Activated naive CD8-positive, alpha-beta T cell treated with anti-CD3 and anti-CD28 coated beads, Interleukin-2, amount 10 ng/mL, durations not matched to agents 7 days and 5 days (primary cell): ENCODE results near the gene RALGAPA1. TPM values are rescaled to one million over a fixed set of nuclear protein-coding genes. Genes with fewer than 3 reads are reported as not detected.
"Not testable (repeated sequence)": the region's sequence is repeated elsewhere in the genome, so short reads cannot be mapped to it uniquely, and the experiment has no call there.

Experiments
- ATAC-seq: fragments of 150-1000 bp; cut with Tn5 transposase; one replicate; pipeline ENCODE4 v1.10.0; 2021; ENCODE audit warnings: low read depth, moderate library complexity
- POLR2A ChIA-PET: fragments of 350-600 bp; sonication (Branson Sonifier 250); formaldehyde crosslinking; loops from one replicate; lab custom pipeline; 2021; ENCODE audit warnings: antibody characterized with exemption; lab: Charles Lee
- DNase-seq: peaks from one replicate; pipeline ENCODE4 v3.0.0; 2021
- H3K27ac Mint-ChIP-seq: one replicate; pipeline ENCODE4 v1.8.0; 2022; ENCODE audit warnings: mild to moderate bottlenecking, mixed read lengths
- H3K27me3 Mint-ChIP-seq: one replicate; pipeline ENCODE4 v1.8.0; 2022; ENCODE audit warnings: mild to moderate bottlenecking, moderate library complexity, mixed read lengths
- H3K36me3 Mint-ChIP-seq: one replicate; pipeline ENCODE4 v1.8.0; 2021; ENCODE audit warnings: mild to moderate bottlenecking, mixed read lengths
- H3K4me1 Mint-ChIP-seq: one replicate; pipeline ENCODE4 v1.8.0; 2021; ENCODE audit warnings: mixed read lengths
- H3K4me3 Mint-ChIP-seq: one replicate; pipeline ENCODE4 v1.8.0; 2022; ENCODE audit warnings: mild to moderate bottlenecking, moderate library complexity, mixed read lengths
- H3K9me3 Mint-ChIP-seq: one replicate; pipeline ENCODE4 v1.8.0; 2021; ENCODE audit warnings: mixed read lengths
- total RNA-seq, 2 experiments: library from RNA; stranded (reverse); gene quantifications; one replicate each; pipeline ENCODE4 v1.2.3, GENCODE V29; 2021

Gene RALGAPA1
- total RNA-seq, 2 experiments from 2014 or later = 49.7 to 50.1 TPM

GRCh38 chr14:35587373-35587772, 221.7 kb downstream of the RALGAPA1 start:
- ATAC-seq, H3K4me3 Mint-ChIP-seq, POLR2A ChIA-PET, H3K27ac Mint-ChIP-seq, H3K27me3 Mint-ChIP-seq, DNase-seq, H3K4me1 Mint-ChIP-seq, H3K9me3 Mint-ChIP-seq: not testable (repeated sequence)
- peaks cover 36% of the 10 kb centered on the region for H3K36me3 Mint-ChIP-seq

- H3K4me3 Mint-ChIP-seq = no peak overlapping the region
- H3K4me1 Mint-ChIP-seq = peaks cover 6% of the 10 kb centered on the region
- DNase-seq = no peak
- peaks cover 10% of the 10 kb centered on the region for H3K36me3 Mint-ChIP-seq
- no peak overlapping the region for H3K27ac Mint-ChIP-seq
- no peaks in the 10 kb centered on the region for H3K9me3 Mint-ChIP-seq
- ATAC-seq = no peak
- POLR2A ChIA-PET = no interaction called here
- H3K27me3 Mint-ChIP-seq = no peaks in the 10 kb centered on the region
Measured at GRCh38 chr14:35578639-35579038, 230.5 kb downstream of the RALGAPA1 start.

GRCh38 chr14:35578135-35578534, 231.0 kb downstream of the RALGAPA1 start:
- POLR2A ChIA-PET = interaction anchor here (0.6 kb wide), 1 partner anchor 37 kb away, joined by 3 read pairs; no protein-coding TSS in a partner anchor
- Mint-ChIP-seq H3K9me3 (no peaks in the 10 kb centered on the region), H3K4me1 (peaks cover 6% of the 10 kb centered on the region), H3K36me3 (peaks cover 6% of the 10 kb centered on the region), H3K27me3 (no peaks in the 10 kb centered on the region), H3K27ac (no peak overlapping the region), H3K4me3 (no peak overlapping the region)
- no peak for DNase-seq
- no peak for ATAC-seq

- H3K4me3 Mint-ChIP-seq = no peak overlapping the region
- no peaks in the 10 kb centered on the region for H3K27me3 Mint-ChIP-seq
Measured at GRCh38 chr14:35576856-35577255, 232.2 kb downstream of the RALGAPA1 start.

GRCh38 chr14:35576260-35576659, 232.8 kb downstream of the RALGAPA1 start:
- no peak overlapping the region for H3K4me3 Mint-ChIP-seq
- H3K27ac Mint-ChIP-seq = no peak overlapping the region
- H3K27me3 Mint-ChIP-seq = no peaks in the 10 kb centered on the region
- H3K36me3 Mint-ChIP-seq = peaks cover 2% of the 10 kb centered on the region
- POLR2A ChIA-PET = no interaction called here
- ATAC-seq = no peak
- no peak for DNase-seq
- H3K9me3 Mint-ChIP-seq = no peaks in the 10 kb centered on the region
- H3K4me1 Mint-ChIP-seq = peaks cover 4% of the 10 kb centered on the region

More at GRCh38 chr14:35576856-35577255, 232.2 kb downstream of the RALGAPA1 start:
- POLR2A ChIA-PET = no interaction called here
- no peaks in the 10 kb centered on the region for H3K9me3 Mint-ChIP-seq
- peaks cover 4% of the 10 kb centered on the region for H3K4me1 Mint-ChIP-seq
- ATAC-seq (no peak), DNase-seq (no peak)
- no peak overlapping the region for H3K27ac Mint-ChIP-seq
- peaks cover 2% of the 10 kb centered on the region for H3K36me3 Mint-ChIP-seq

GRCh38 chr14:35573911-35574310, 235.2 kb downstream of the RALGAPA1 start:
- POLR2A ChIA-PET = no interaction called here
- DNase-seq = no peak
- Mint-ChIP-seq H3K27ac (no peak overlapping the region), H3K9me3 (no peaks in the 10 kb centered on the region), H3K4me1 (no peaks in the 10 kb centered on the region), H3K4me3 (no peak overlapping the region), H3K36me3 (peaks cover 4% of the 10 kb centered on the region), H3K27me3 (no peaks in the 10 kb centered on the region)
- ATAC-seq = no peak

- no peak for ATAC-seq
- H3K27me3 Mint-ChIP-seq = no peaks in the 10 kb centered on the region
- no peaks in the 10 kb centered on the region for H3K4me1 Mint-ChIP-seq
- peaks cover 3% of the 10 kb centered on the region for H3K36me3 Mint-ChIP-seq
- H3K9me3 Mint-ChIP-seq = no peaks in the 10 kb centered on the region
- no peak overlapping the region for H3K4me3 Mint-ChIP-seq
- H3K27ac Mint-ChIP-seq = no peak overlapping the region
- POLR2A ChIA-PET = no interaction called here
- DNase-seq = no peak
Measured at GRCh38 chr14:35571598-35571997, 237.5 kb downstream of the RALGAPA1 start.

GRCh38 chr14:35565871-35566464, 243.1 kb downstream of the RALGAPA1 start:
- H3K36me3 Mint-ChIP-seq = peaks cover 5% of the 10 kb centered on the region
- POLR2A ChIA-PET = no interaction called here
- no peak for DNase-seq
- H3K4me1 Mint-ChIP-seq = no peaks in the 10 kb centered on the region
- no peak overlapping the region for H3K27ac Mint-ChIP-seq
- ATAC-seq = no peak
- H3K27me3 Mint-ChIP-seq = no peaks in the 10 kb centered on the region
- H3K9me3 Mint-ChIP-seq = no peaks in the 10 kb centered on the region
- H3K4me3 Mint-ChIP-seq = no peak overlapping the region

- H3K27me3 Mint-ChIP-seq = no peaks in the 10 kb centered on the region
Measured at GRCh38 chr14:35558680-35559079, 250.4 kb downstream of the RALGAPA1 start.

GRCh38 chr14:35557221-35557747, 251.8 kb downstream of the RALGAPA1 start:
- DNase-seq (no peak), ATAC-seq (no peak)
- POLR2A ChIA-PET = no interaction called here
- Mint-ChIP-seq H3K4me3 (no peak overlapping the region), H3K4me1 (no peaks in the 10 kb centered on the region), H3K36me3 (no peaks in the 10 kb centered on the region), H3K9me3 (no peaks in the 10 kb centered on the region), H3K27me3 (no peaks in the 10 kb centered on the region), H3K27ac (no peak overlapping the region)

More at GRCh38 chr14:35558680-35559079, 250.4 kb downstream of the RALGAPA1 start:
- ATAC-seq = no peak
- Mint-ChIP-seq H3K4me1 (no peaks in the 10 kb centered on the region), H3K36me3 (peaks cover 2% of the 10 kb centered on the region), H3K27ac (no peak overlapping the region), H3K4me3 (no peak overlapping the region), H3K9me3 (no peaks in the 10 kb centered on the region)
- POLR2A ChIA-PET = no interaction called here
- DNase-seq = no peak

- H3K9me3 Mint-ChIP-seq = no peaks in the 10 kb centered on the region
- POLR2A ChIA-PET = no interaction called here
- H3K4me1 Mint-ChIP-seq = no peaks in the 10 kb centered on the region
- H3K27ac Mint-ChIP-seq = no peak overlapping the region
- DNase-seq (no peak), ATAC-seq (no peak)
- no peaks in the 10 kb centered on the region for H3K36me3 Mint-ChIP-seq
- H3K27me3 Mint-ChIP-seq = no peaks in the 10 kb centered on the region
- H3K4me3 Mint-ChIP-seq = no peak overlapping the region
Measured at GRCh38 chr14:35556548-35556947, 252.5 kb downstream of the RALGAPA1 start.

- H3K9me3 Mint-ChIP-seq = no peaks in the 10 kb centered on the region
- ATAC-seq (no peak), DNase-seq (no peak)
- H3K36me3 Mint-ChIP-seq = no peaks in the 10 kb centered on the region
- POLR2A ChIA-PET = no interaction called here
- H3K4me1 Mint-ChIP-seq = no peaks in the 10 kb centered on the region
- no peaks in the 10 kb centered on the region for H3K27me3 Mint-ChIP-seq
- no peak overlapping the region for H3K4me3 Mint-ChIP-seq
- H3K27ac Mint-ChIP-seq = no peak overlapping the region
Measured at GRCh38 chr14:35553808-35554207, 255.3 kb downstream of the RALGAPA1 start.

- Mint-ChIP-seq H3K4me3 (no peak overlapping the region), H3K9me3 (no peaks in the 10 kb centered on the region), H3K36me3 (no peaks in the 10 kb centered on the region), H3K27ac (no peak overlapping the region), H3K27me3 (no peaks in the 10 kb centered on the region), H3K4me1 (no peaks in the 10 kb centered on the region)
- DNase-seq (no peak), ATAC-seq (no peak)
- POLR2A ChIA-PET = no interaction called here
Measured at GRCh38 chr14:35551081-35551480, 258.0 kb downstream of the RALGAPA1 start.

GRCh38 chr14:35549551-35549950, 259.5 kb downstream of the RALGAPA1 start:
- Mint-ChIP-seq H3K9me3 (no peaks in the 10 kb centered on the region), H3K27me3 (no peaks in the 10 kb centered on the region), H3K4me1 (no peaks in the 10 kb centered on the region), H3K27ac (no peak overlapping the region), H3K36me3 (no peaks in the 10 kb centered on the region), H3K4me3 (no peak overlapping the region)
- POLR2A ChIA-PET = no interaction called here
- no peak for ATAC-seq
- no peak for DNase-seq
